GM12873 (cell line): Measurements from ENCODE around the gene SURF4.

Source experiments
- CTCF ChIP-seq: IDR thresholded peaks from 2 replicates; pipeline ENCODE4 v1.5.1; 2012; ENCODE audit warnings: low read depth, mild to moderate bottlenecking, moderate library complexity, low read length, control low read depth; ENCODE audit not compliant: insufficient read depth; ENCODE audit errors: missing control alignments

SURF4 gene

GRCh38 chr9:133369422-133369821 is 6.4 kb downstream of the SURF4 start:
- no peak for TF ChIP-seq CTCF

GRCh38 chr9:133368249-133368881 is 7.5 kb downstream of the SURF4 start:
- TF ChIP-seq CTCF: no peak

DNA sequence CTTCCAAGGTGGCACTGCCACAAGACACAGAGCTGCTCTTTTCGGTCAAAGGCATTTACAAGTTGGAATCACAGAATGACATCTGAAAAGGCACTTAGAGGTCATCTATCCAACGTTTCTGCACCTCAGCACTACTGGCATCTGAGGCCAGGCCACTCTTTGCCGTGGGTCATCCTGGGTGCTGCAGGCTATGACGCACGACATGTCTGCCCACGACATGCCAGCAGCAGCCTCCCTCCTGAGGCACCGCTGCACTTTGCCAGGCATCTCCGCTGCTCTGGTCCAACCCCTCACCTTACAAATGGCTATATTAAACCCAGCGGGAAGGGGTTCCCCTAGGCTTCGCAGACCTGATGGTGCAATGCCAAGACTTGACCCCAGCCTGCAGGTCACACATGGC is 8.1 kb downstream of the SURF4 start:
- no peak for TF ChIP-seq CTCF

GRCh38 chr9:133367221-133367620 is 8.6 kb downstream of the SURF4 start:
- TF ChIP-seq CTCF: no peak

DNA sequence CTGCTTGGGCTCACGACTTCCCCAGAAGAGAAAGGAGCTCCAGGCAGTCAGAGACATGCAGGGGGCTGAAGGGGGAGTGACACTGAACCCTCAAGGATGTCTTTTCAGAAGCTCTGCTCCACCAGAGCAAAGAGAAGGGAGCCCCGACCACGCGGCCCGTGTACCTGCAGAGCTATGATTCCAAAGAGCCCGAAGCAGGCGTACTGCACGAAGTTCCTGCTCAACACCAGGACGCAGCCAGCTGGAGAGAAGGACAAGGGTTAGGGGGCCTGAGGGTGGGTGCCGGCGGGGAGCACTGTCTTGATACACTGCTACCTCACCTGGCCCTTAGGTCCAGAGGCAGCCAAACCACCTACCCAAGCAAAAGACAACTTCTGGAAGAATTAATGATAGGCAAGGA is 9.4 kb downstream of the SURF4 start:
- no peak for TF ChIP-seq CTCF

DNA sequence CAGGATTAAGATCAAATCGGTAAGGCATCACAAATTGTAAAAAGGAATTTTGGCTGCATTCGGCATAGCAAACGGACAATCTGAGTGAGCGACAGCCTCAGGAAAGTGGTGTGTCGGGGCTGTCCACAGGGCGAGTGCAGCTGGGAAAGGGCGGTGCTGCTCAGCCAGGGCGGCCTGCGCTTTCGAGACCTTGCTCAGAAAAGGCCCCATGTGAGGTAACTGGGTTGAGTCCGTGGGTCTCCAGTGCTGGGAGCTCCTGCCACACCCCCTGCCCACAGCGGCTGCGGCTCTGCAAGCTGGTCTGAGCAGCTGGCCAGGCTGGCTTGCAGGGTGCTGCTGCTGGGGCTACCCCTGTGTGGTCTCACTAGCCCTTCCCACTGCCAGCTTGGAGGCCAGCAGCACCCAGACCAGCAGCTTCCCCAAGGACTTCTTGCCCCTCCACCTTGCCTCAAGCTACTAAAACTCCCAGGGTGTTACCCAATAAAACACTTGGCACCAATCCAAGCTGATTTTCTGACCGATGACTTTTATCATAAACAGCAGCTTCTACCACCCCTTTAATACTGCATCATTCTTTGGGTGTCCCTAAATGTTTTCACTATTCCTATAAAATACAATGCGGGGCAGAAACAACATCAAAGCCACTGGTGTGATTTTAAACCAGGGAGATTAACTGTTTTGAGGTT is 13.4 kb downstream of the SURF4 start:
- no peak for TF ChIP-seq CTCF

- no peak for TF ChIP-seq CTCF
Observed at GRCh38 chr9:133361507-133362092, 14.3 kb downstream of the SURF4 start.
